Thoracic aorta (tissue), 2 donors: ENCODE results near the gene FNDC3B. TPM values are rescaled to one million over a fixed set of nuclear protein-coding genes. Genes with fewer than 3 reads are reported as not detected.
A peak's percentile ranks its signal among the peaks of the same experiment; 100 is the strongest.

ENCODE experiments used
- ATAC-seq: fragments of 150-250 bp; one replicate; pipeline ENCODE4 v1.8.0; 2017; ENCODE audit warnings: low read depth; ENCODE audit not compliant: insufficient number of reproducible peaks, low FRiP score
- DNase-seq: peaks from one replicate; pipeline ENCODE4 v3.0.0-alpha.2; 2020; ENCODE audit warnings: low spot score
- H3K27ac ChIP-seq, 2 donors: fragments of 200-600 bp; sonication (generic); 1 replicate in 1 of 2; 2 replicates in 1 of 2; pipeline ENCODE4 v1.5.1; 2016; ENCODE audit warnings: mild to moderate bottlenecking in 2 of 2, moderate library complexity in 2 of 2
- H3K27me3 ChIP-seq: fragments of 200-600 bp; sonication (generic); replicated peaks from 2 replicates; pipeline ENCODE4 v1.6.0; 2016; ENCODE audit warnings: mild to moderate bottlenecking; ENCODE audit not compliant: insufficient read depth
- H3K36me3 ChIP-seq: fragments of 200-600 bp; sonication (generic); one replicate; pipeline ENCODE4 v1.5.1; 2016
- H3K4me1 ChIP-seq, 2 donors: fragments of 200-600 bp; sonication (generic); 1 replicate in 1 of 2; 2 replicates in 1 of 2; pipeline versions ENCODE4 v1.5.1 to v1.6.0; 2016; ENCODE audit warnings: low read depth in 2 of 2, mild to moderate bottlenecking in 1 of 2; ENCODE audit not compliant: control insufficient read depth in 1 of 2
- H3K4me3 ChIP-seq: fragments of 200-600 bp; sonication (generic); 2 replicates; pipeline ENCODE4 v1.5.1; 2016; ENCODE audit warnings: mild to moderate bottlenecking
- H3K9me3 ChIP-seq: fragments of 200-600 bp; sonication (generic); 2 replicates; pipeline ENCODE4 v1.5.1; 2016
- CTCF ChIP-seq: fragments of 200-600 bp; sonication (generic); IDR thresholded peaks from one replicate; pipeline ENCODE4 v1.5.1; 2019; ENCODE audit warnings: antibody characterized with exemption
- total RNA-seq, 2 donors: library from RNA; depleted of rRNA; stranded (reverse); fragments of >200 nt; gene quantifications; one replicate each; pipeline versions ENCODE4 v1.1.0 to v1.2.3, GENCODE V29; 2016

Gene FNDC3B
- total RNA-seq, 2 donors from 2014 or later, result 113 to 163 TPM

- TF ChIP-seq CTCF, result no peak
- no peaks in the 10 kb centered on the region for H3K27me3 ChIP-seq
- no peaks in the 10 kb centered on the region for H3K9me3 ChIP-seq
- DNase-seq, result no peak
- no peak for ATAC-seq
- peaks cover 3% of the 10 kb centered on the region for H3K36me3 ChIP-seq
- no peak overlapping the region for H3K27ac ChIP-seq
- no peak overlapping the region for H3K4me3 ChIP-seq
- H3K4me1 ChIP-seq, result peaks cover 19 to 84% of the 10 kb centered on the region in 2 donors
These were observed 247.3 kb downstream of the FNDC3B start for GRCh38 chr3:172286548-172287148.

- Histone ChIP-seq H3K4me3 (no peak overlapping the region), H3K27ac (peak overlapping the region in 1 of 2 donors; percentile 28), H3K4me1 (peaks cover 19 to 85% of the 10 kb centered on the region in 2 donors), H3K36me3 (peaks cover 3% of the 10 kb centered on the region), H3K27me3 (no peaks in the 10 kb centered on the region), H3K9me3 (no peaks in the 10 kb centered on the region)
- no peak for DNase-seq
- ATAC-seq, result no peak
- no peak for TF ChIP-seq CTCF
These were observed 248.6 kb downstream of the FNDC3B start for GRCh38 chr3:172287937-172288477.

GRCh38 chr3:172288651-172289050 is 249.3 kb downstream of the FNDC3B start:
- no peak for ATAC-seq
- Histone ChIP-seq H3K4me3 (no peak overlapping the region), H3K27me3 (no peaks in the 10 kb centered on the region), H3K4me1 (peaks cover 13 to 79% of the 10 kb centered on the region in 2 donors), H3K27ac (peak overlapping the region in 1 of 2 donors; percentile 55), H3K36me3 (peaks cover 3% of the 10 kb centered on the region), H3K9me3 (no peaks in the 10 kb centered on the region)
- no peak for TF ChIP-seq CTCF
- no peak for DNase-seq

GRCh38 chr3:172289583-172289982 is 250.2 kb downstream of the FNDC3B start:
- peak overlapping the region; percentile 5 for H3K4me3 ChIP-seq
- no peaks in the 10 kb centered on the region for H3K9me3 ChIP-seq
- peak overlapping the region; percentile 14 to 55 for H3K27ac ChIP-seq
- H3K36me3 ChIP-seq, result peaks cover 3% of the 10 kb centered on the region
- no peaks in the 10 kb centered on the region for H3K27me3 ChIP-seq
- no peak for DNase-seq
- ATAC-seq, result no peak
- H3K4me1 ChIP-seq, result peaks cover 9 to 70% of the 10 kb centered on the region in 2 donors
- TF ChIP-seq CTCF, result peak; percentile 45

GRCh38 chr3:172290457-172290856 is 251.1 kb downstream of the FNDC3B start:
- Histone ChIP-seq H3K4me3 (no peak overlapping the region), H3K4me1 (peaks cover 9 to 64% of the 10 kb centered on the region in 2 donors), H3K9me3 (no peaks in the 10 kb centered on the region), H3K36me3 (peaks cover 3% of the 10 kb centered on the region), H3K27ac (peak overlapping the region; percentile 14 to 15), H3K27me3 (no peaks in the 10 kb centered on the region)
- DNase-seq (no peak), ATAC-seq (no peak)
- no peak for TF ChIP-seq CTCF
